Non-pigmented ciliary epithelial cell (primary cell): Measurements from ENCODE around the gene RNU1-3.

Source experiments
- DNase-seq: peaks from one replicate; pipeline ENCODE4 v3.0.0-alpha.2; 2010; ENCODE audit warnings: low read depth

RNU1-3 gene

GRCh38 chr1:16617778-16618580, 48.8 kb downstream of the RNU1-3 start:
- no peak for DNase-seq

GRCh38 chr1:16617114-16617631, 49.6 kb downstream of the RNU1-3 start:
- DNase-seq = no peak
